NT2/D1 (cell line): ENCODE results near the gene IMMP2L.

Experiments
- YY1 ChIP-seq: IDR thresholded peaks from 2 replicates; pipeline ENCODE4 v1.6.1; 2011; ENCODE audit not compliant: insufficient read length, insufficient read depth
- ZNF274 ChIP-seq: IDR thresholded peaks from 2 replicates; pipeline ENCODE4 v1.6.1; 2011; ENCODE audit warnings: mild to moderate bottlenecking, low read depth, low read length

DNA sequence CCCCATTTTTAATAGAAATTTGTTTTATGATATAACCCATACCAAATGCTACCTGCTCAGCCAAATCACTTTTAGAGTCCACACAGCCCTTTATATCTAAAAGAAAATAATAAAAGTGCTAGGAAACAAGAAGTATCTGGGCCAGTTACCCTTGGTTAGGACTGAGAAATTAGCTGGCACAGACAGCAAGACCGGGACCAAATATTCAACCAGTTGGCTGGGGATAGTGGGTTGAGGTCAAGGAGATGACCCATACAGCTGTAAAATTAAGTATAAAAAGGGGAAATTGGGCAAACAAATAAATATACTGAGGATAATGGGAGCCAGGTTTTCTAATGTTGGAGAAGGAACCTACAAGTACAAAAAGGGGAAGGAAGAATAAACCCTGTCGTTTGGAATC is 174.3 kb downstream of the IMMP2L start:
- TF ChIP-seq YY1 (no peak), ZNF274 (no peak)
